Esophagus muscularis mucosa (tissue), 4 donors: ENCODE data around the gene AMER1.

Experiments used
- CTCF ChIP-seq, 3 experiments: fragments of 200-600 bp in 2 of 3; fragments of 450-650 bp in 1 of 3; sonication (generic) in 2 of 3; IDR thresholded peaks; one replicate each; pipeline ENCODE4 v1.5.1; 2017 to 2019; ENCODE audit warnings: antibody characterized with exemption in 3 of 3, mild to moderate bottlenecking in 2 of 3, moderate library complexity in 1 of 3
- EP300 ChIP-seq: sonication (generic); formaldehyde crosslinking; IDR thresholded peaks from one replicate; pipeline ENCODE4 v1.6.1; 2017; ENCODE audit warnings: antibody characterized with exemption
- POLR2A ChIP-seq: fragments of 450-650 bp; IDR thresholded peaks from one replicate; pipeline ENCODE4 v1.6.1; 2017; ENCODE audit warnings: antibody characterized with exemption, moderate library complexity, mild to moderate bottlenecking, low read depth
- POLR2AphosphoS5 ChIP-seq, 2 donors: sonication (generic); formaldehyde crosslinking; IDR thresholded peaks; one replicate each; pipeline ENCODE4 v1.6.1; 2017; ENCODE audit warnings: antibody characterized with exemption in 2 of 2

- no peak for TF ChIP-seq CTCF (IDR thresholded peaks at IDR 0.05)
- TF ChIP-seq POLR2A: no peak
- TF ChIP-seq POLR2AphosphoS5 (IDR thresholded peaks at IDR 0.05): no peak
- no peak for TF ChIP-seq EP300
These were observed at the start of gene AMER1 for GRCh38 chrX:64205441-64205734.
